Ammon's horn (tissue), 1 donor: ENCODE data around the gene MR1.

Source experiments
- DNase-seq: peaks from one replicate; pipeline ENCODE4 v3.0.0-alpha.2; 2016; ENCODE audit warnings: low spot score

The MR1 gene

DNA sequence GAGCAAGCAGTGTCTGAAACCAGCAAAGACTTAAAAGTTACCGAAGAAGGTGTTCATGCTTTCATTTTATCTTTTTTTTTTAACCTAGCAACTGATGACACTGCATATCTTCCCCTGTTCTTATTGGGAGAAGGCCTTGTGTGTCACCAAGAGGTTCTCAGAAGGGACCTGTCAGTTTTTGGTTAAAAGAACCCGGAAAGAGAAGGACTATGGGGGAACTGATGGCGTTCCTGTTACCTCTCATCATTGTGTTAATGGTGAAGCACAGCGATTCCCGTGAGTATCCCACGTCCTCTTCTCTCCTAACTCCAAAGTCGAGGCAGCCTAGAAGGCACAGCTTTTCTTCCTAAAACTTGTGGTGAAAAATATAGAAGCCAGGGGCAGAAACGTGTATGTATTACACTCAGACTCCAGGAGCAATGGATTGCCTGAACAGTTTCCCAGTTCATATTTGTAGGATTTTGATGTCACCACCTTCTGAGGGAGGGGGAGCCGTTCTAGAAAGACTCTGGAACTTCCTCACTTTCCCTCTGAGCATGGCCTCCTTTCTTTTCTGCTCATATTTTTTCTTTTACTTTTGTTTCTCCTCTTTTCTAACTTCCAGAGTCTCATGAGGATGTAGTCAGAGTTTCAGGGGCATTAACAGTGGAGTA lies at the start of gene MR1:
Gene MR1 (plus strand): TSS at position 185 of the 653 bp plus-strand sequence. CDS start 25 bp downstream, at position 210.
- DNase-seq = peak; percentile 86

DNA sequence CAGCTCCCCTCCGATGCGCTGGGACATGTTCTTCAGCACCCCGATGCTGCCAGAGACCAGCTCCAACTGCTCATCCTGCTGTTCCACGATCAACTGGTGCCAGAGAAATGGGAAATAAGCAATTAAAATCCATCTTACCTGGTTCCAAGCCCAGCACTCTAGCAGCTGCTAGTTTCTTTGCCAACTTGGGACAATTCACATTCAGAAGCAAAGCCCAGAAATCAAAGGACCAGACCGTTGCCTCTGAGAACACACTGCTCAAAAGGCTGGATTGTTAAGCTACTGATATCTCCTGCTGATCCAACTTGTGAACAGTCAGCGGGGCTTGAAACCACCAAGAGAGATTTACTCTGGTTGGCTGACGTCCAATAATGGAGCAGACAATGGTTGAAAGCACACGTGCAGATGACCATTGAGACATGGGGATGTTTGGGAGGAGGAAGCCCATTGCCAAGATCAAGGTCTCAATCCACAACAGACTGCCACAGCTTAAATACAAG lies 45.5 kb upstream of the MR1 start:
- peak; percentile 67 for DNase-seq

DNA sequence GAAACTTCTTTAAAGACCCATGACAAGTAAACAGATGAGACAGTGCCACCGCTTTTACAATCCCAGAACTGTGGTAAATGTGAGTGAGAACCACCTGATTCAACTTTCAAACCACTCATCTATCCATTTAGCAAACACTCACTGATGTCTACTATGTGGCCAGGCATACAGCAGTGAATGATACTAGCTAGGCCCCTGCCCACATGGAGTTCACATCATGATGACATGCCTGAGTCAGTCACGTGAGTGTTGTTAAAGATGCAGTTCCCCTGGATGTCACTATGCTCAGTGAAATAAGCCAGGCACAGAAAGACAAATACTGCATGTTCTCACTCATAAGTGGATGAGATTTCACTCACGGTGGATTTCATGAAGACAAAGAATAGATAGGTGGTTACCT lies 39.5 kb upstream of the MR1 start:
- no peak for DNase-seq

DNA sequence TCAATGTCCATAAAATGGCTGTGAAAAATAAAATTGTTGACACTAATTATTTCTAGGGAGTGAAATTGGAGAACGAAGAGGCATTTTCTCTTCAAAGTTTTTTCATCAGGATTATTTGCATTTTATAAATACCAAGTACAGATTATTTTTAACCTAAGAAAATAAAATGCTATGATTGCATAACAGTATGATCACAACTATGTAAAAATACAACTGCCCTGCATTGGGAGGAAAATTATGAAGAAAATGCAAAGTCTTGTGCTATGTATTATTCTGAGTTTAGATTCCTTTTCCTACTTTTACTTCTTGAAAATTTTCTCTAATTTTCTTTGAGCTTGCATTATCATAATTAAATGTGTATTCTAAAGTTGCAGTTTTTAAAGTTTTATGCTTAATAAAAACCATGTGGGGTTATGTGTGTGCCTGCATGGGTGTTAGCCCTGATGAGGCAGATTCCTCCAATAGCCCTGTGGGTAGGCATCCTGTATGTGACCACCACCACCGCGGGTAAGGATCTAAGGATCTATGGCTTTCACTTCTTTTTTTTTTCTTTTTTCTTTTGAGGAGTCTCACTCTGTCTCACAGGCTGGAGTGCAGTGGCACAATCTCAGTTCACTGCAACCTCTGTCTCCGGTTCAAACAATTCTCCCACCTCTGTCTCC lies 35.8 kb upstream of the MR1 start:
- DNase-seq = no peak

DNA sequence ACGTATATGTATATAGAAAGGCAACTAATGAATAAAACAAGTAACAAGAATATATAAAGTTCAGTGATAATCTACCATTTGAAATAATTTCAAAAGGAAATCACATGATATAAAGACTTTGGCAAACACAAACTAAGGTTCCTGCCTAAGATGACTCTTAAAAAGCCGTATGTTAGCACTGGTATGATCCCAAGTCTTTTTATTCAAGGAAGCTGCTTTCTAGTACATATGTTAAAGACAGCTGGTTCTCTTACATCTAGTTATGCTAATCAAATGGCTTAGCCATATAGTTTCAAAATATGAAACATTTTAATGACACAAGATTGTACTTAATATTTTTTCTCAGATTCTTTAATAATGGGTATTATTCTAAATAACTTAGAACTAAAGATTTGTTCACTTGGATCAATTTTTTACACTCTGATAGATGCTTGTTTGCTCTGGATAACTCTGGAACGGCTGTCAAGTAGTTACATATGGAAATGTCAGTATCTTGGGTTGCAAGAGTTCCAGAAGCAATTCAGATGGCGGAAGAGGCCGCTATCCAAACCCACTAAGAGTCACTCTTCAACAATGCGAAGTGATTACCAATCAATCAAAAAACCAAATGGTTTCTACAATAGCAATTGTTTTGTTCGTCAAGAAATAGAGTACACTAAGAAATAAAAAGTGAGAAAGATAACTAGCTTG lies 32.5 kb upstream of the MR1 start:
- no peak for DNase-seq

DNA sequence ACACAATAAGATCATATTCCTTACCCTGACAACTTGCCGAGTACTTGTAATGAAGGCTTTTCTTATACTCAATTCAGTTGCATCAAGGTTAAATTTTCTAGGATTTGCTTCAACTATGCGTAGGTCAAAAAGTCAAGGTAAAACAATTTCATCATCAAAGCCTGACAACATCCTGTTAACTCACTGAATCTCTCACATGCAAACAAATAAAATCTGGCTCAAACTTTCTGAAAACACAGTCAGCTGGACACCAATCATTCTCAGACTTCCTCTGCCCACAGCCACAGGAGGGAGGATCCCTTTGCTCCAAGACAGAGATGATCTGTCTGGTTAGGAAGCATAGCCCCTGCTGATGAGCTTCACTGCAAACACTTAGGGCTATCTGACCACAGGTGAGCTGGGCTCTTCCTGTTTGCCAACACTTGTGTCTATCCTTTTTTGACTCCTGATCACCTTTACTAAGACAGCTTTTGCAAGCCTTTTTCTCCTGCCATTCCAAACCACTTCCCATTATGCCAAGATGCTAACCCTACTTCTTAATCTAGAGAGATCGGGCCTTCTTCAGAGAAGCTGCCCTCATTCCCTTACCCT lies 31.1 kb upstream of the MR1 start:
- no peak for DNase-seq

DNA sequence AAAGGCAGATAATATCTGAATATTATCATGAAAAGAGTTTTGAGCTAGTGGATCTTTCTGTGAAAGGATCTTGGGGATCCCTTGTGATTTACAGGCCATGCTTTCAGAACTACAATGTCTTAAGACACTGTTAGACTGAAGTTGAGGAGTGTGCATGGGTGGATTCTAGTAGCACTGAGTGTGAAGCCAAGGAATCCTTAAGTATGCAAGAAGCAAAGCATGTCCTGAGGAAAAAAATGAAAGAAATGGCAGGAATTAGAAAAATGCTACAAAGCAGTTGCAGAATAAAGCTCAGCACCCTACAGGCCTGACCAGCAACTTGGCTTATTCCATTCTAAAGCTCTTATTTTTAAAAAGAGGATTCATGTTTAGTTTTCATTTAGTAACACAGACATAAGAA lies 23.0 kb upstream of the MR1 start:
- DNase-seq = no peak

DNA sequence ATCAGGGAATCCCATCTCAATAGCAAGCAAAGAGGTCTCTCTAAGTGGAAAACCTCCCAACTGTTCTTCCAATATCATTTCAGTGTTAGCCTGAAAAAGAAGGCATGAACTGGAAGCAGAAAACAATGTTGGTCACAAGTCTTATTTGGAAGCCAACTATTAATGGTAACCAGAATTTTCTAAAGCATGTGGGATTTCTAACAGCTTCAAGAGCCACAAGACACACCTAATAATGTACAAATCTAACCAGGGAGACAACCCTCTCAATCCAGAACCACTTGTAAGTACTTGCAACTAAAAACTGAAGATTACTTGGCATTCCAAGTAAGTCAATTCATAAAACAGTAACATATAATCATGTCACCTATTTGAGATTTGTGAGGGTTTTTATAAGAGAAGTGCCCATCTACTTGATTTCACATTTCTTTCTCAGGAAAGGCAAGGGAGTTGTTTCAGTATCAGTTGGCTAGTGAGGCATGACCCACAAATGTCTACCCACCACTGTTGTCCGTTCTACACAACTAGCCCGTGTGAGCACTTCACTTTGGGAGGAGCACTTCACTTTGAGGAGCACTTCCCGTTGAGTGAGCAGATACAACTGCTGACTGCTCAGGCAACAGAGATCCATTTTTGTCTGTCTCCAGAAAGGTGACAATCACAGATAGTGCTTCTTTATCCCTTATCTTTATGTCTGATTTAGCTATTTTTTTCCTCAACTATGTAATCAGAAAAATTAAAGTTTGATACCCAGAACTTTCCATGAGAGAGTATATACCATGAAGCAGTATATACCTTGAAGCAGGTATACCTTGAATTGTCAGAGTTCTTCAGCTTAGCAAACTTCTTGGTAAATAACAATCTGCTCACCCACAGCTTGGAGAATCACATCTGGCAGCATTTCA lies 22.2 kb upstream of the MR1 start:
- no peak for DNase-seq

DNA sequence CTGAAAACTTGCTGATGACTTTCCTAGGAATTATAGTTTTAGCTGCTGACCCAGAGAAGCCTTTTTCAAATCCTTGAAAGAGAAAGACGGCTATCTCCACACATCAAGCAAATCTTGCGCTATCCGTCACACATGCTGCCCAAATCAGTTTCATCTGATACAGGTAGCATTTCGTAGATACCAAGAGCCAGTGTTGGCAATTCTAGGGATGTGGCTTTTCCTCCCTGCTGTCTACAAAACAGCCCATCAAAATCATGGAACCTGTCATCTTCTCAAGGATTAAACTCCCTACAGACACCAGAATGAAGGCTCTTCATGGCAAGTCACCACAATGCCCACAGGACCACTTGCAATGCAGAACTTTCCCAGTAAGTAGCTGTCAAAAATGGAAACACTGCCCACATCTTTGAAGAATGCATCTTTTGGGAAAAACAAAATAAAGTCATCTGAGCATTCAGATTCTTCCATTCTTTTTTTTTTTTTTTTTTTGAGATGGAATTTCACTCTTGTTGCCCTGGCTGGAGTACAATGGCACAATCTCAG lies 21.5 kb upstream of the MR1 start:
- no peak for DNase-seq

DNA sequence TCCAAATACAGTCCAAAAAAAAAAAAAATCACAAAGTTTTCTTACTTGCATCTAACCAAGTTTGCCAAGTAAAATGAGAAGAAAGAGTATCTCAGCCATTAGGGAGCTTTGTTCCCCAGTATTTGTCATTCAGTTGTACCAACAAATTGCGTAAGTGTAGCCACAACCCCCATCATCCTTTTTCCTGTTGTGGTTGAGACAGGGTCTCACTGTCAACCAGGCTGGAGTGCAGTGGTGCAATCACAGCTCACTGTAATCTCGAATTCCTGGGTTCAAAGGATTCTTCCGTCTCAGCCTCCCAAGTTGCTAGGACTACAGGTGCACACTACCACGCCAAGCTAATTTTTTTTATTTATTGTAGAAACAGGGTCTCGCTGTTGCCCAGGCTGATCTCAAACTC lies 20.6 kb upstream of the MR1 start:
- no peak for DNase-seq

DNA sequence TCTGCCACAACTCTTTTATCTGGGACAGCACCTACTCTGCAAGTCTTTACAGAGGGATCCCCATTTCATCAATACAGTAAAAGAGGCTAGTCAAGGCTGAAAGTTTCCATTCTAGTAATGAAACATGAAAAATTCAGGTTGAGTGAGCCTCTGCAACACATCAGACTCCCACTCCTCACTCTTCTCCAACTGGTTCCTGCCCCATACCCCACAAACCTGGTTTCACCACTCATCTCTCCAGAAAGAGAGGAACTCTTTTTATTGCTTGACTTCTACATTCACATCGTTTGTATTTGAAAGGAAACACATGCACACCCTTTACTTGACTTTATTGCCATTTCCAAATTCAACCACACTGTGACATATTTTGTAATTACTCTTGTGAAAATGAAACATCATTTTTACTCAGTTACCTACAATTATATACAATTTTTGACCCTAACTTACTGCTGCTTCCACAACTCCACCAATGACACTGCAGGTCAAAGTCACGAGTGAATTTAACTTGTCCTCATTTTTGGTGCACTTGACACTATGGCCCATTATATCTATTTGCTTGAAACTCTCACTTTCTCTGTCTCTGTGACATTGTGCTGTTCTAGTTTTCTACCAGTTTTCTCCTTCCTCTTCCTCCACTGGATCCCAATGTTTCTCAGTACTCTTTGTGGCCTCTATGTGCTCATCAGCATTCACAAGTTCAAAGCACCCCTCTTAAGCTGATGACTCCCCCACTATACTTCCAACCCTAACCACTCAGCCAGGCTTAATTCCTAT lies 19.1 kb upstream of the MR1 start:
- DNase-seq = no peak

DNA sequence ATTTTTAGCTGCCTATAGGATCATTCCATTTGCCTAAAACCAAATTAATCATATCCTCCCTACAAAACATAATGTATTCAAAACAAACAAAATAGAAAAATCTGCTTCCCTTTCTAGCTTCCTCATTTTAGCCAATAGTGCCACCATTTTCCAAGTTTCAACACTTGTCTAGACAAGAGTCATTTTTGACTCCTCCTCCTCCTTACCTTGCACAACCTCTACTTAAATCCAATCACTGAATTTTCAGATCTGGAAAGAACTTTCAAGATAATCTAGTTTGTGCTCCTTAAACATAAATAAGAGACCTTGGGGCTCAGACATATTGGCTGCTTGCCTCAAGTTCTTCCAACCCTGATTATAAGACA lies 18.6 kb upstream of the MR1 start:
- DNase-seq = no peak

DNA sequence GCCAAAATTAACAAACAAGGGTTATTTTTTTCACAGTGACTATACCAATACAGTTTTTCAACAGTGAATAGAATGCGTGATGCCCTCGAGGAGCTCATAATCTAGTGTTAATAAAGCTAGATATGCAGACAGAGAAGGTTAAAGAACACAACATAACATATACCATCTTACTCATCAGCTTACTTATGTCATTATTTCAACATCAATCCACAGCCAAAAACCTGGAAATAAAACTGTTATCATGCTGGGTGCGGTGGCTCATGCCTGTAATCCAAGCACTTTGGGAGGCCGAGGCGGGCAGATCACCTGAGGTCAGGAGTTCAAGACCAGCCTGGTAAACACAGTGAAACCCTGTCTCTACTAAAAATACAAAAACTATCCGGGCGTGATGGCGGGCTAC lies 17.2 kb upstream of the MR1 start:
- no peak for DNase-seq

DNA sequence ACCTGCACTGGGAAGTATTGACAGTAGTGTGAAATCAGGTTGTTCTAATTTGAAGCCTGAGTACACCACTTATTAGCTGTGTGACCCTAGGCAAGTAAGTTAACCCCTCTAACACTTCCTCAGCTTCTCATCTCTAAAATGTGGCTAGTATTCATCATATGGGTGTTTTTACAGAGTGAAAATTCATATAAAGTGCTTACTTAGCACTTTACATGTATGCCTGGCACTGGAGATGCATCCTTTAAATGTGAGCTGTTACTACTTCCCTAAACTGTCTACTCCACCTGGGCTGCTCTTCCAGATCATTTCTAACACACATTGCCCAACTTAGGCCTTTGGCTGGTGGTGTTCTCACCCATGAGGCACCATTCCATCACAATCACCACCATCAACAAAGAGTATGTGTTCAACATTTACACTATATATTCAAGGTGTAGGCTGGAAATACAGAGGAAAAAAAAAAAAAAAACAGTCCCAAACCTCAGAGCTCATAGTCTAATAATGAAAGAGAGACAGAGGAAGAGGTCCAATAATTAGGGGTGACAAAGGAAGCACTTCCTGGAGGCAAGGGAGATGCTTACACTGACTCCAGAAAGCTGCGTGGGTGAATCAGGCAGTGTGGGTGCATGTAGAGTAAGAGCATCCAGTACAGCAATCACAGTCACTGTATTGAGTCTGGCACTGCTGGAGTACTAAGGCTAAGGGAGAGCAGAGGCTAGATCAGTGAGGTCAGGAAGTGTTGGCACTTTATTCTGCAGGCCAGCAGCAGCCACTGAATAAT lies 14.7 kb upstream of the MR1 start:
- DNase-seq = peak; percentile 33

DNA sequence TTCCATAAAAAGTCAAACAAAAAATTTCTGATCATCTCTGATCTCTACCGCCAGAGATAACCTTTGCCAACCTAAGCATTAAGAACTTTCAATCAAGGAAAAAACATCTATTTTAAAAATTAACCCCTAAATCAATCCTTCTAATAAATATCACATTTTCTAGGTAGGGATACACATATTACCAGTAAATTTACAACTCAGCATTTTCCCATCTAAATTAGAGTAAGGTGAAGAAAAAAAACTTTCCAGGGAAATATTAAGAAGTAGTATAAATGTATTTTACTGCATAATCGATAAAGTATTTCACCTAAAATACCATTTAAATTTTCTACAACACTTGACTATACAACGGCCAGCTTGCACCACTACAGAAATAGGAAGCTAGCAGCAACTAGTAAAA lies 12.6 kb upstream of the MR1 start:
- no peak for DNase-seq

DNA sequence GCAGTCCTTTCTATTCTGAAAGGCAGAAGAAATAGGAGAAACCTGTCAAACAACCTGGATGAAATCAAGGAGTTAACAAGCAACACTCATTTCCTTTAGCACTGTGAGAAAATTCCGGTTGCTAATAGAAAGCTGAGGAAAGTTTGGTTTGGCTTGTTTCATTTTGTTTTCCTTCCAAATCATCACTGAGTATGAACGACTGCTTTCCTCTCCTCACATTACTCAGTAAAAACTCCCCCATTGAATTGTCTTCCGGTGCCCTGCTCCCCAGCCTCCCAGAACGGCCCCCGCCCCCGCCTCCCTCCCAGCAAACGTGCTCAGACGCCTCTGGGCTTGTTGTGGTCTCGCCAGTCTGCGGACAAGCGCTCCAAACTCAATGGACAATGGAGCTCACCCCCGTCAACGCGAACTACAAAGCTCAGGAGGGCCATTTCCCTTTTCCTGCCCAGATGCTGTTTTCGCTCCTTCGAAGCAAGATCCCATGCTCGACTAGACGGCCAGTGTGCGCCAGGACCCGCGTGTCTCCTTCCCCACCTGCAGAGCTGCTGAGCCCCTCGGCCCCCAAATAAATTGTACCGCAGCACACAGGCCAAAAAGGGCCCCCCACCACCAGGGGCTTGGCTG lies 11.9 kb upstream of the MR1 start:
- peak; percentile 80 for DNase-seq

DNA sequence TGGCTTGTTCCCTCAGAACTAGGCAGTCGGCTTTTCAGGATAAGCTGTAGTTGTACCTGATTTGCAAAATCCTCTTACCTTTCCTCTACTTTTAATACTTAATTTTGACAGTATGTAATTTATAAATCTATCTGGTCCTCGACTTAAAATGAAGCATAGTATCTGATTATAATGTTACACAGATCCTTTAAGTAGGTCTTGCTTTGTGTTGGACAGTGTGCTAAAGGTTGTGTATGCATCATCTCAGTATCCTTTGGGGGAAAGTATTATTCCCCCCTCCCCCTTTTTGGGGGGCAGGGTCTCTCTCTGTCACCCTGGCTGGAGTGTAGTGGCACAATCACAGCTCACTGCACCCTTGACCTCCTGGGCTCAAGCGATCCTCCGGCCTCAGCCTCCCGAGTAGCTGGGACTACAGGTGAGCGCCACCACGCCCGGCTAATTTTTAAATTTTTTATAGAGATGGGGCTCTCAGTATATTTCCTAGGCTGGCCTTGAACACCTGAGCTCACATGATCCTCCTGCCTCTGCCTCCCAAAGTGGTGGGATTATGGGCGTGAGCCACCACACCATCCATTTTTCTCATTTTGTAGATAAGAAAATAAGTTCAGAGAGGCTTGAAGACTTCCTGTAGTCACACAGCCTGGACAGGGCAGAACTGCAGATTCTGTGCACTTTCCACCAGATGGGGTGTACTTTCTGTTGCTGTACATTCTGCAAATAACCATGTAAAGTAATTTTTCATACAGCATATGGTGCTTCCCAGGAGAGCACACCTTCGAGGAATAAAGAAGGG lies 10.3 kb upstream of the MR1 start:
- no peak for DNase-seq

DNA sequence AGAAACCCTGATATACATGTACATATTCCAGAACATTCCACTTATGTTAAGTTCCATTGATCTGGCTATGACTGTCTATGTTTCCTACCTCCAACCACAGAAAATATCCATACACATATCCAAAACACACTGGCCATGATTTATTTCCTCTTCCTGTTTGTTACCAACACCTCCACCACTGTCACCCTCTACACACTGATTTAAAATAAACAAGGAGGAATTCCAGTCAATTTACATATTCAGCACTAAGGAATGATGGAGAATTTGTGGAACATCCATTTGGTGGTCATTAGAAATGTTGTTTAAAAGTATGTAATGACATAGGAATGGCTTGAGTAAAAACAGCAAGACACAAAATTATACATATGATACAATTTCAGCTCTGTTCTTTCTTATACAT lies 5.6 kb upstream of the MR1 start:
- DNase-seq = no peak

DNA sequence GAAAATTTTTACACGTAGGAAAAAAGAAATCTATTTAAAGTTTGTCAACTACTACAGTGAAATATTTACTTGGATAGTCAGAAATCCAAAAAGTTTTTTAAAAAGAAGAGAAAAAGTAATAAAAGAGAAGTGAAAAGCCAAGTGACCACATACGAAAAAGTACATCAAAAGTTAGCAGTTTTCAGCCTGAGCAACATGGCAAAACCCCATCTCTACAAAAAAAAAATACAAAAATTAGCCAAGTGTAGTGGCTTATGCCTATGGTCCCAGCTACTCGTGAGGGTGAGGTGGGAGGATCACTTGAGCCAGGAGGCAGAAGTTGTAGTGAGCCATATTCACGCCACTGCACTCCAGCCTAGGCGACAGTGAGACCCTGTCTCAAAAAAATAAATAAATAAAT lies 5.2 kb upstream of the MR1 start:
- no peak for DNase-seq
